HL-60 (cell line): ENCODE measurements around the gene SDK1.
"Not testable (repeated sequence)": the region's sequence is repeated elsewhere in the genome, so short reads cannot be mapped to it uniquely, and the experiment has no call there.

Experiments used
- DNase-seq, 2 experiments: peaks; one replicate each; pipeline ENCODE4 v3.0.0-alpha.2; 2010 to 2020; ENCODE audit warnings: low read depth in 1 of 2, low spot score in 1 of 2
- H3K27ac ChIP-seq: fragments of 250-450 bp; sonication (Bioruptor Pico); replicated peaks from 2 replicates; pipeline ENCODE4 v1.5.1; 2020; ENCODE audit warnings: mild to moderate bottlenecking, moderate library complexity
- H3K27me3 ChIP-seq: fragments of 250-450 bp; sonication (Bioruptor Pico); 2 replicates; pipeline ENCODE4 v1.5.1; 2021; ENCODE audit warnings: mild to moderate bottlenecking, moderate library complexity; ENCODE audit not compliant: insufficient read depth, poor library complexity, severe bottlenecking
- H3K4me3 ChIP-seq: replicated peaks from 2 replicates; pipeline ENCODE4 v1.5.1; 2011; ENCODE audit warnings: mild to moderate bottlenecking, control low read depth, low read length; ENCODE audit not compliant: insufficient read depth
- GABPA ChIP-seq: IDR thresholded peaks from 2 replicates; pipeline ENCODE4 v1.6.1; 2012; ENCODE audit warnings: low read depth
- POLR2AphosphoS5 ChIP-seq: IDR thresholded peaks from 2 replicates; pipeline ENCODE4 v1.6.1; 2012; ENCODE audit warnings: low read depth
- SPI1 ChIP-seq: IDR thresholded peaks from 2 replicates; pipeline ENCODE4 v1.6.1; 2012; ENCODE audit warnings: low read depth, mild to moderate bottlenecking, borderline replicate concordance
- TF ChIP-seq, protein P1 (sequence below): IDR thresholded peaks from 2 replicates; pipeline ENCODE4 v1.6.1; 2012; ENCODE audit warnings: low read depth; ENCODE audit not compliant: insufficient replicate concordance
- TF ChIP-seq, protein P2 (sequence below): IDR thresholded peaks from one replicate; pipeline ENCODE4 v1.5.1; 2011; ENCODE audit warnings: low read length, control low read depth, inconsistent platforms; ENCODE audit not compliant: insufficient read depth

SDK1 gene

DNA sequence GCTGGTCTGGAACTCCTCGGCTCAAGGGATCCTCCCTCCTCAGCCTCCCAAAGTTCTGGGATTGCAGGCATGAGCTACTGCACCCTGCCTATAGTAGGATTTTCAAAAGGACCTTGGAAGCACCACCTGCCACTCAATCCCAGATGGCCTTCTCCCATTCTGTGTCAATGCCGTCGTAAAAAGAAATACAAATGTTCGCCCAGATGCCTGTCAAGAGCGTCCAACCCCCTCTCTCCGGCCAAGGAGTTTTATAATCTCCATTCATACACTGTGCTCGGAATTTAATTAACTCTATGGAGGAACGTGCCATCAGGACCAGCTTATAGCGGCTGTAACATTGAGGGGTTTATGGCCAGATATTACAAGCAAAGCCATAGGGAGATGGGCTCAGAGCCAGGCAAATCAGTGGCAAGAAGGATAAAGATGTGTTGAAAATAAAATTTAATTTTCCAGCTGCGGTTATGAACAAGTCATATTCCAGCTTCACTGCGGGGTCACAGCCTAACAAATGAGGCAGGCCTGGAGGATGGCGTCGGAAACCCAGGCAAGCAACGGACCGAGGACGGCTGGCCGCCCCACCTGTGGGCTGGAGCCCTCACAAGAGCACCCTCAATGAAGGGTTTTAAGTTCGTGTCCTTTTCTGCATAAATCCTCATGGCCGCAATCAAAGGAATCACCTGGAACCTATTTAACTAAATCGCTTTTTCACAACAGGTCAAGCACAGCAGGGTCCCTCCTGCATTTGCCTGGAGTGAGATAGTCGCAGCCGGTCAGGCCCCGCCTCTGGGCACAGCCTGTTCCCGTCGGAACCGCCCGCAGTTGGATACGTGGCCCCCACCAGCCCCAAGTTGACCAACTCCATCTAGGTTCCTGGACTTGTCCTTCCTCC is 1006.5 kb downstream of the SDK1 start:
- TF ChIP-seq GABPA: no peak
- TF ChIP-seq, protein P1, sequence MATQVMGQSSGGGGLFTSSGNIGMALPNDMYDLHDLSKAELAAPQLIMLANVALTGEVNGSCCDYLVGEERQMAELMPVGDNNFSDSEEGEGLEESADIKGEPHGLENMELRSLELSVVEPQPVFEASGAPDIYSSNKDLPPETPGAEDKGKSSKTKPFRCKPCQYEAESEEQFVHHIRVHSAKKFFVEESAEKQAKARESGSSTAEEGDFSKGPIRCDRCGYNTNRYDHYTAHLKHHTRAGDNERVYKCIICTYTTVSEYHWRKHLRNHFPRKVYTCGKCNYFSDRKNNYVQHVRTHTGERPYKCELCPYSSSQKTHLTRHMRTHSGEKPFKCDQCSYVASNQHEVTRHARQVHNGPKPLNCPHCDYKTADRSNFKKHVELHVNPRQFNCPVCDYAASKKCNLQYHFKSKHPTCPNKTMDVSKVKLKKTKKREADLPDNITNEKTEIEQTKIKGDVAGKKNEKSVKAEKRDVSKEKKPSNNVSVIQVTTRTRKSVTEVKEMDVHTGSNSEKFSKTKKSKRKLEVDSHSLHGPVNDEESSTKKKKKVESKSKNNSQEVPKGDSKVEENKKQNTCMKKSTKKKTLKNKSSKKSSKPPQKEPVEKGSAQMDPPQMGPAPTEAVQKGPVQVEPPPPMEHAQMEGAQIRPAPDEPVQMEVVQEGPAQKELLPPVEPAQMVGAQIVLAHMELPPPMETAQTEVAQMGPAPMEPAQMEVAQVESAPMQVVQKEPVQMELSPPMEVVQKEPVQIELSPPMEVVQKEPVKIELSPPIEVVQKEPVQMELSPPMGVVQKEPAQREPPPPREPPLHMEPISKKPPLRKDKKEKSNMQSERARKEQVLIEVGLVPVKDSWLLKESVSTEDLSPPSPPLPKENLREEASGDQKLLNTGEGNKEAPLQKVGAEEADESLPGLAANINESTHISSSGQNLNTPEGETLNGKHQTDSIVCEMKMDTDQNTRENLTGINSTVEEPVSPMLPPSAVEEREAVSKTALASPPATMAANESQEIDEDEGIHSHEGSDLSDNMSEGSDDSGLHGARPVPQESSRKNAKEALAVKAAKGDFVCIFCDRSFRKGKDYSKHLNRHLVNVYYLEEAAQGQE: no peak
- no peak for TF ChIP-seq POLR2AphosphoS5
- TF ChIP-seq SPI1: no peak
- TF ChIP-seq, protein P2, sequence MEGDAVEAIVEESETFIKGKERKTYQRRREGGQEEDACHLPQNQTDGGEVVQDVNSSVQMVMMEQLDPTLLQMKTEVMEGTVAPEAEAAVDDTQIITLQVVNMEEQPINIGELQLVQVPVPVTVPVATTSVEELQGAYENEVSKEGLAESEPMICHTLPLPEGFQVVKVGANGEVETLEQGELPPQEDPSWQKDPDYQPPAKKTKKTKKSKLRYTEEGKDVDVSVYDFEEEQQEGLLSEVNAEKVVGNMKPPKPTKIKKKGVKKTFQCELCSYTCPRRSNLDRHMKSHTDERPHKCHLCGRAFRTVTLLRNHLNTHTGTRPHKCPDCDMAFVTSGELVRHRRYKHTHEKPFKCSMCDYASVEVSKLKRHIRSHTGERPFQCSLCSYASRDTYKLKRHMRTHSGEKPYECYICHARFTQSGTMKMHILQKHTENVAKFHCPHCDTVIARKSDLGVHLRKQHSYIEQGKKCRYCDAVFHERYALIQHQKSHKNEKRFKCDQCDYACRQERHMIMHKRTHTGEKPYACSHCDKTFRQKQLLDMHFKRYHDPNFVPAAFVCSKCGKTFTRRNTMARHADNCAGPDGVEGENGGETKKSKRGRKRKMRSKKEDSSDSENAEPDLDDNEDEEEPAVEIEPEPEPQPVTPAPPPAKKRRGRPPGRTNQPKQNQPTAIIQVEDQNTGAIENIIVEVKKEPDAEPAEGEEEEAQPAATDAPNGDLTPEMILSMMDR: no peak
- Histone ChIP-seq H3K4me3 (no peak overlapping the region), H3K27ac (no peak overlapping the region), H3K27me3 (no peaks in the 10 kb centered on the region)
- no peak for DNase-seq

DNA sequence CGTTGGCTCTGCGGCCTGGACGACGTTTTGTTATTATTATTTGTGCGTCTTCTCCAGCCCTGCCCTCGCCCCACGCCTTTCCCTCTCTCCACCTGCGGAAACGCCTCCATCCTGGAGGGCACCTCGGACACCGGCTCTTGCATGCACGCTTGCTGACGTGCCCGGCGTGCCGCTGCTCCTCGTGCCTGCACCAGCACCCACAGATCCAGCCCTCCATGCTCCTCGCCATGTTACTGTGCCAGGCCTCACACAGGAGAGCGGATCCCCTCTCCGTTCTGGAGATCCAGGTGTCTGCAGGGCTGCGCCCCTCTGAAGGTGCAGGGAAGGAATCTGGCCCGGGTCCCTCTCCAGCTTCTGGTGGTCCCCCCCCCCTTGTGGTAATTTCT is 1007.1 kb downstream of the SDK1 start:
- no peak for TF ChIP-seq GABPA
- H3K27me3 ChIP-seq: no peaks in the 10 kb centered on the region
- H3K27ac ChIP-seq: no peak overlapping the region
- no peak overlapping the region for H3K4me3 ChIP-seq
- DNase-seq: no peak

DNA sequence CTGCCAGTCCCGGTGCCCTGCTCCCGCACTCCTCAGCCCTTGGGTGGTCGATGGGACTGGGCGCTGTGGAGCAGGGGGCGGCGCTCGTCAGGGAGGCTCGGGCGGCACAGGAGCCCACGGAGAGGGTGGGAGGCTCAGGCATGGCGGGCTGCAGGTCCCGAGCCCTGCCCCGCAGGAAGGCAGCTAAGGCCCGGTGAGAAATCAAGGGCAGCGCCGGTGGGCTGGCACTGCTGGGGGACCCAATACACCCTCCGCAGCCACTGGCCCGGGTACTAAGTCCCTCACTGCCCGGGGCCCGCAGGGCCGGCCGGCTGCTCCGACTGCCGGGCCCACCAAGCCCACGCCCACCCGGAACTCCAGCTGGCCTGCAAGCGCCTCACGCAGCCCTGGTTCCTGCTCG is 1012.9 kb downstream of the SDK1 start:
- H3K4me3 ChIP-seq, H3K27me3 ChIP-seq, DNase-seq, H3K27ac ChIP-seq: not testable (repeated sequence)

GRCh38 chr7:4314316-4314715 is 1013.3 kb downstream of the SDK1 start:
- DNase-seq, H3K27ac ChIP-seq, H3K4me3 ChIP-seq: not testable (repeated sequence)

More at GRCh38 chr7:4314316-4314715, 1013.3 kb downstream of the SDK1 start:
- not testable (repeated sequence) for H3K27me3 ChIP-seq
